ENCODE results near the gene EIF4A2. TPM values are rescaled to one million over a fixed set of nuclear protein-coding genes. Genes with fewer than 3 reads are reported as not detected.

Gene EIF4A2
- polyA plus RNA-seq (2013, experiment 1 of 2): 459 TPM
- 457 TPM for polyA plus RNA-seq (2013, experiment 2 of 2)

DNA sequence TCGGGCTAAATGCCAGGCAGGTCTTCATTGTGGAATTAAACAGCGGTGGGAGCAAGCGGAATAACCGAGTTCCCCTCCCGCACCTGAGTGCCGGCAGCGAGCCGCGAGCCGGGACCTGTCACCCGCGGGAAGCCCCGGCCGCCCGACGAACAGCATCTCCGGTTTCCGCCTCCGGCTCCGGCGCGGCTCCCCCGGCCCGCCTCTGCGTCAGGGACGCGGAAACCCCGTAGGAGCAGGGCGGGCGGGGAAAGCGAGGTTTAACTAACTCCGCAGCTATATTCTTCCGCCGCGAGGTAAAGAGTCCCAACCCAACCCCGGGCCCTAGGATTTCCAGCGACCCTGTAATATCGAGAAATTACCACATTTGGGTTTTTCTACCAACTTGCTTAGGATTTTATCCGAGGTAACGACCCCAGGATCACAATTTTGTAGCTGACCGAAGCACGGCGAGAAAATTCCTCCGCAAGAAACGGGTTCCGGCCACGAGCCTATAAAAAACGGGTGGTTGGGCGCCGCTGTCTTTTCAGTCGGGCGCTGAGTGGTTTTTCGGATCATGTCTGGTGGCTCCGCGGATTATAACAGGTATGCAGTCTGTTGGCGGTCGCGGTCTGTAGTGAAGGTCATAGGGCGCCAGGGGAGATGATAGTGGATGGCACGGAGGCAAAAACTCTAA, at the start of gene EIF4A2:
EIF4A2 (plus strand) TSS at position 520 of the 673 bp plus-strand sequence; CDS start at position 554, 34 bp downstream.
- Histone ChIP-seq H3K4me2 (ENCODE audit: insufficient read depth, low read length, poor library complexity, severe bottlenecking) (peak within 1 kb of the TSS; percentile 56), H3K9me3 (replicated peaks in 1 of 2; ENCODE audit: control insufficient read depth in 2 of 2, insufficient read depth in 1 of 2, low read depth in 1 of 2, low read length in 2 of 2) (no peaks in the 10 kb centered on the region), H3K9ac (ENCODE audit: low read depth, low read length, poor library complexity) (peak within 1 kb of the TSS; percentile 96), H4K91ac (ENCODE audit: low read depth, low read length, poor library complexity) (no peak within 1 kb of the TSS), H2BK120ac (ENCODE audit: low read depth, low read length) (no peak within 1 kb of the TSS), H3K23ac (ENCODE audit: low read depth, low read length, poor library complexity) (peak within 1 kb of the TSS; percentile 62), H3K14ac (ENCODE audit: low read length) (peak within 1 kb of the TSS; percentile 40), H3K18ac (ENCODE audit: low read length) (peak within 1 kb of the TSS; percentile 87), H2BK15ac (ENCODE audit: low read length) (no peak within 1 kb of the TSS), H3K4me1 (ENCODE audit: control insufficient read depth in 2 of 2, insufficient read depth in 1 of 2, low read depth in 1 of 2, low read length in 2 of 2) (peaks cover 1 to 11% of the 10 kb centered on the region in 2 donors), H3K27me3 (ENCODE audit: control insufficient read depth in 3 of 3, insufficient read depth in 3 of 3, low read depth in 1 of 3, low read length in 3 of 3) (no peaks in the 10 kb centered on the region), H4K8ac (ENCODE audit: low read depth, low read length) (no peak within 1 kb of the TSS), H2BK5ac (ENCODE audit: low read length) (peak within 1 kb of the TSS; percentile 46), H3K4ac (ENCODE audit: low read length) (peak within 1 kb of the TSS; percentile 10), H3K4me3 (ENCODE audit: low read length in 2 of 2) (peak within 1 kb of the TSS; percentile 87 to 92), H3K79me1 (ENCODE audit: low read depth, low read length) (no peaks in the 10 kb centered on the region), H2AK5ac (ENCODE audit: low read depth, low read length) (peak within 1 kb of the TSS; percentile 88), H3K36me3 (replicated peaks in 1 of 2; ENCODE audit: control insufficient read depth in 2 of 2, insufficient read depth in 2 of 2, low read length in 2 of 2) (peaks cover 26 to 42% of the 10 kb centered on the region in 2 donors), H2BK12ac (ENCODE audit: low read length) (no peak within 1 kb of the TSS), H3K27ac (replicated peaks; ENCODE audit: low read length) (peak within 1 kb of the TSS; percentile 86), H2AFZ (ENCODE audit: low read length) (peak within 1 kb of the TSS; percentile 91)
- peak; percentile 94 for DNase-seq (ENCODE audit: low spot score)
- WGBS, 2 donors (ENCODE audit: extremely low coverage in 2 of 2, insufficient read length in 2 of 2, insufficient replicate concordance in 1 of 2): no CpG with 5 or more reads among the region's 60 CpGs

DNA sequence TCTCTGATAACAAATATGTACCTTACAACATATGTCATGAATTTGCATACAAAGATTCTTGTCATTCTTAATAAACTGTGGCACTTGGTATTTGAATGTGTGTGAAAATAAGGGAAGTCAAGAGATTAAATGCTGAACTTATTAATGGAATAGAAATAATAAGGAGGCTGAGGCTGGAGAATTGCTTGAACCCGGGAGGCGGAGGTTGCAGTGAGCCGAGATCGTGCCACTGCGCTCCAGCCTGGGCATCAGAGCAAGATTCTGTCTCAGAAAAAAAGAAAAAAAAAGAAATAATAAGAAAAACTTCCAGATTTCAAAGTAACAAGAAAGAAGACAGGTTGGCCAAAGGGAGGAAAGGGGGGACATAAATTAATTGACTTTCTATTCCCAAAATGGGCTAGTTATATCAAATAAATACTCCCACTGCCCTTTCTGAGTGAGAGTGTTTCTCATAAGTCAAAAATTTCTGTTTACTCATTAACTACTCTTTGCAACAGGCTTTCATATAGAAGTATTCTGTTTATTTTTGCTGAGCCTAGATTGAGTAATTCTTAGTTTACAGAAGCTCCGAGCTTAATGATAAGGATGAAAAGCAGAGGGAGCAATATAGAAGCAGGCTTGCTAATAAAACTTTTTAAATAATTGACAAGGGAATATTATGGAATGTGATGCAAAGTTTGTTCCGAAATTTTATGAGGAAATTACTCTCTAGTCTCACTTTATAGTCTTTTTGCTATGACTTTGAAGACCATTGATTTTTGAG, 40.6 kb upstream of the EIF4A2 start:
- Histone ChIP-seq H4K8ac (ENCODE audit: low read depth, low read length) (no peak overlapping the region), H4K91ac (ENCODE audit: low read depth, low read length, poor library complexity) (no peak overlapping the region), H3K4me3 (ENCODE audit: low read length in 2 of 2) (no peak overlapping the region), H3K9ac (ENCODE audit: low read depth, low read length, poor library complexity) (no peak overlapping the region), H3K4me1 (ENCODE audit: control insufficient read depth in 2 of 2, insufficient read depth in 1 of 2, low read depth in 1 of 2, low read length in 2 of 2) (peaks cover 0 to 3% of the 10 kb centered on the region in 2 donors), H2BK12ac (ENCODE audit: low read length) (no peak overlapping the region), H2BK120ac (ENCODE audit: low read depth, low read length) (no peak overlapping the region), H3K79me1 (ENCODE audit: low read depth, low read length) (no peaks in the 10 kb centered on the region), H3K4me2 (ENCODE audit: insufficient read depth, low read length, poor library complexity, severe bottlenecking) (no peak overlapping the region), H2AK5ac (ENCODE audit: low read depth, low read length) (no peak overlapping the region), H3K27ac (replicated peaks; ENCODE audit: low read length) (no peak overlapping the region), H3K4ac (ENCODE audit: low read length) (no peak overlapping the region), H3K18ac (ENCODE audit: low read length) (no peak overlapping the region), H2BK5ac (ENCODE audit: low read length) (no peak overlapping the region), H3K36me3 (replicated peaks in 1 of 2; ENCODE audit: control insufficient read depth in 2 of 2, insufficient read depth in 2 of 2, low read length in 2 of 2) (no peaks in the 10 kb centered on the region), H3K23ac (ENCODE audit: low read depth, low read length, poor library complexity) (no peak overlapping the region), H2AFZ (ENCODE audit: low read length) (no peak overlapping the region), H3K9me3 (replicated peaks in 1 of 2; ENCODE audit: control insufficient read depth in 2 of 2, insufficient read depth in 1 of 2, low read depth in 1 of 2, low read length in 2 of 2) (no peaks in the 10 kb centered on the region), H2BK15ac (ENCODE audit: low read length) (no peak overlapping the region), H3K14ac (ENCODE audit: low read length) (no peak overlapping the region), H3K27me3 (ENCODE audit: control insufficient read depth in 3 of 3, insufficient read depth in 3 of 3, low read depth in 1 of 3, low read length in 3 of 3) (peaks cover 0 to 12% (median 0%) of the 10 kb centered on the region in 3 experiments)
- no CpG with 5 or more reads among the region's 7 CpGs for WGBS, 2 donors (ENCODE audit: extremely low coverage in 2 of 2, insufficient read length in 2 of 2, insufficient replicate concordance in 1 of 2)
- DNase-seq (ENCODE audit: low spot score): no peak

GRCh38 chr3:186743666-186744065, 39.7 kb upstream of the EIF4A2 start:
- Histone ChIP-seq H3K9me3 (replicated peaks in 1 of 2; ENCODE audit: control insufficient read depth in 2 of 2, insufficient read depth in 1 of 2, low read depth in 1 of 2, low read length in 2 of 2) (no peaks in the 10 kb centered on the region), H3K4ac (ENCODE audit: low read length) (no peak overlapping the region), H3K27me3 (ENCODE audit: control insufficient read depth in 3 of 3, insufficient read depth in 3 of 3, low read depth in 1 of 3, low read length in 3 of 3) (peaks cover 0 to 12% (median 0%) of the 10 kb centered on the region in 3 experiments), H3K9ac (ENCODE audit: low read depth, low read length, poor library complexity) (no peak overlapping the region), H3K18ac (ENCODE audit: low read length) (no peak overlapping the region), H2AK5ac (ENCODE audit: low read depth, low read length) (no peak overlapping the region), H3K4me2 (ENCODE audit: insufficient read depth, low read length, poor library complexity, severe bottlenecking) (no peak overlapping the region), H3K4me3 (ENCODE audit: low read length in 2 of 2) (no peak overlapping the region), H3K14ac (ENCODE audit: low read length) (no peak overlapping the region), H2AFZ (ENCODE audit: low read length) (no peak overlapping the region), H3K4me1 (ENCODE audit: control insufficient read depth in 2 of 2, insufficient read depth in 1 of 2, low read depth in 1 of 2, low read length in 2 of 2) (peaks cover 0 to 3% of the 10 kb centered on the region in 2 donors), H4K8ac (ENCODE audit: low read depth, low read length) (no peak overlapping the region), H2BK15ac (ENCODE audit: low read length) (no peak overlapping the region), H2BK12ac (ENCODE audit: low read length) (no peak overlapping the region), H3K27ac (replicated peaks; ENCODE audit: low read length) (no peak overlapping the region), H3K79me1 (ENCODE audit: low read depth, low read length) (no peaks in the 10 kb centered on the region), H2BK120ac (ENCODE audit: low read depth, low read length) (no peak overlapping the region), H3K23ac (ENCODE audit: low read depth, low read length, poor library complexity) (no peak overlapping the region), H4K91ac (ENCODE audit: low read depth, low read length, poor library complexity) (no peak overlapping the region), H3K36me3 (replicated peaks in 1 of 2; ENCODE audit: control insufficient read depth in 2 of 2, insufficient read depth in 2 of 2, low read length in 2 of 2) (no peaks in the 10 kb centered on the region), H2BK5ac (ENCODE audit: low read length) (no peak overlapping the region)
- WGBS, 2 donors (ENCODE audit: extremely low coverage in 2 of 2, insufficient read length in 2 of 2, insufficient replicate concordance in 1 of 2): no CpG with 5 or more reads among the region's 3 CpGs
- no peak for DNase-seq (ENCODE audit: low spot score)

- no peaks in the 10 kb centered on the region for H3K36me3 ChIP-seq (replicated peaks in 1 of 2; ENCODE audit: control insufficient read depth in 2 of 2, insufficient read depth in 2 of 2, low read length in 2 of 2)
- no peak overlapping the region for H3K18ac ChIP-seq (ENCODE audit: low read length)
- H2BK12ac ChIP-seq (ENCODE audit: low read length): no peak overlapping the region
- H3K23ac ChIP-seq (ENCODE audit: low read depth, low read length, poor library complexity): no peak overlapping the region
- no peak overlapping the region for H4K8ac ChIP-seq (ENCODE audit: low read depth, low read length)
- H3K14ac ChIP-seq (ENCODE audit: low read length): no peak overlapping the region
- no peak overlapping the region for H3K9ac ChIP-seq (ENCODE audit: low read depth, low read length, poor library complexity)
- no peaks in the 10 kb centered on the region for H3K79me1 ChIP-seq (ENCODE audit: low read depth, low read length)
- no peak overlapping the region for H4K91ac ChIP-seq (ENCODE audit: low read depth, low read length, poor library complexity)
- no peak overlapping the region for H2AK5ac ChIP-seq (ENCODE audit: low read depth, low read length)
- H3K4ac ChIP-seq (ENCODE audit: low read length): no peak overlapping the region
- H3K27ac ChIP-seq (replicated peaks; ENCODE audit: low read length): no peak overlapping the region
- peaks cover 0 to 3% of the 10 kb centered on the region in 2 donors for H3K4me1 ChIP-seq (ENCODE audit: control insufficient read depth in 2 of 2, insufficient read depth in 1 of 2, low read depth in 1 of 2, low read length in 2 of 2)
- DNase-seq (ENCODE audit: low spot score): no peak
- no peaks in the 10 kb centered on the region for H3K9me3 ChIP-seq (replicated peaks in 1 of 2; ENCODE audit: control insufficient read depth in 2 of 2, insufficient read depth in 1 of 2, low read depth in 1 of 2, low read length in 2 of 2)
- no CpG with 5 or more reads among the region's 10 CpGs for WGBS, 2 donors (ENCODE audit: extremely low coverage in 2 of 2, insufficient read length in 2 of 2, insufficient replicate concordance in 1 of 2)
- no peak overlapping the region for H3K4me3 ChIP-seq (ENCODE audit: low read length in 2 of 2)
- H3K4me2 ChIP-seq (ENCODE audit: insufficient read depth, low read length, poor library complexity, severe bottlenecking): no peak overlapping the region
- H3K27me3 ChIP-seq (ENCODE audit: control insufficient read depth in 3 of 3, insufficient read depth in 3 of 3, low read depth in 1 of 3, low read length in 3 of 3): peaks cover 0 to 9% (median 0%) of the 10 kb centered on the region in 3 experiments
- no peak overlapping the region for H2BK120ac ChIP-seq (ENCODE audit: low read depth, low read length)
- no peak overlapping the region for H2BK5ac ChIP-seq (ENCODE audit: low read length)
- no peak overlapping the region for H2BK15ac ChIP-seq (ENCODE audit: low read length)
- peak overlapping the region; percentile 83 for H2AFZ ChIP-seq (ENCODE audit: low read length)
These were observed 37.4 kb upstream of the EIF4A2 start for GRCh38 chr3:186746008-186746407.
